ENCODE results near the gene APOA1.
A peak's percentile ranks its signal among the peaks of the same experiment; 100 is the strongest.
"Not testable (repeated sequence)": the region's sequence is repeated elsewhere in the genome, so short reads cannot be mapped to it uniquely, and the experiment has no call there.

Gene APOA1

DNA sequence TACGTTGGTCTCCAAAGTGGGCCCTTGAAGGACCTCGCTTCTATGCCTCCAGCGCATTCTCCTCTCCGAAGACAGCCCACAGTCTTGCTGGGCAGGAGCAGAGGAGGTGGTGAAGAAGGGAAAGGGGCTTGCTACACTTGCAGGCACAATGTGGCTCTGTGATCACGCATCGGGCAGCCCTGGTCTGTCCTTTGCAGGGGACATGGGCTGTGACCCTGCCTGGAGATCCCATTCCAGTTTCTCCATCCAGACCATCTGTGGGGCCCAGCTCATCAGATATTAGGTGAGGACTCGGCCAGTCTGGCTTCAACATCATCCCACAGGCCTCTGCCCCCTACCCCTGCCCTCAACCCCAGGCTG lies 810 bp downstream of the APOA1 start:
- Histone ChIP-seq H3K27ac (peak overlapping the region in 1 of 21 experiments; percentile 47), H3K4me3 (no peak overlapping the region)

DNA sequence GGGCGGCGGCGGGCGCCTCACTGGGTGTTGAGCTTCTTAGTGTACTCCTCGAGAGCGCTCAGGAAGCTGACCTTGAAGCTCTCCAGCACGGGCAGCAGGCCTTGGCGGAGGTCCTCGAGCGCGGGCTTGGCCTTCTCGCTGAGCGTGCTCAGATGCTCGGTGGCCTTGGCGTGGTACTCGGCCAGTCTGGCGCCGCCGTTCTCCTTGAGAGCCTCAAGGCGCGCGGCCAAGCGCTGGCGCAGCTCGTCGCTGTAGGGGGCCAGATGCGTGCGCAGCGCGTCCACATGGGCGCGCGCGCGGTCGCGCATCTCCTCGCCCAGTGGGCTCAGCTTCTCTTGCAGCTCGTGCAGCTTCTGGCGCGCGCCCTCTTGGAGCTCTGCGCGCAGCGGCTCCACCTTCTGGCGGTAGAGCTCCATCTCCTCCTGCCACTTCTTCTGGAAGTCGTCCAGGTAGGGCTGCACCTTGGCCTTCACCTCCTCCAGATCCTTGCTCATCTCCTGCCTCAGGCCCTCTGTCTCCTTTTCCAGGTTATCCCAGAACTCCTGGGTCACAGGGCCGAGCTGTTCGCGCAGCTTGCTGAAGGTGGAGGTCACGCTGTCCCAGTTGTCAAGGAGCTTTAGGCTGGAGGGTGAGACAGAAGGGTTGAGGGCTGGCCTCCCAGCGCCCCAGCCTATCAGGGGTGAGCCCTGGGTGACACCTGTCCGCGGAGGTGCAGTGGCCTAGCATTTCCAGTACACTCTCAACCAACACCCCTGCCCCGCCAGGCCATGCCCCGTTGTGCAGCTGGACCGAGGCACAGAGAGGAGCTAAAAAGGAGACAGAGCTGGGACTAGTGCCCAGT lies 1.4 kb downstream of the APOA1 start:
- Histone ChIP-seq H3K27ac (peak overlapping the region in 15 of 21 experiments; percentile 19 to 73 (median 47)), H3K4me3 (peak overlapping the region; percentile 12 to 46 (median 27))

DNA sequence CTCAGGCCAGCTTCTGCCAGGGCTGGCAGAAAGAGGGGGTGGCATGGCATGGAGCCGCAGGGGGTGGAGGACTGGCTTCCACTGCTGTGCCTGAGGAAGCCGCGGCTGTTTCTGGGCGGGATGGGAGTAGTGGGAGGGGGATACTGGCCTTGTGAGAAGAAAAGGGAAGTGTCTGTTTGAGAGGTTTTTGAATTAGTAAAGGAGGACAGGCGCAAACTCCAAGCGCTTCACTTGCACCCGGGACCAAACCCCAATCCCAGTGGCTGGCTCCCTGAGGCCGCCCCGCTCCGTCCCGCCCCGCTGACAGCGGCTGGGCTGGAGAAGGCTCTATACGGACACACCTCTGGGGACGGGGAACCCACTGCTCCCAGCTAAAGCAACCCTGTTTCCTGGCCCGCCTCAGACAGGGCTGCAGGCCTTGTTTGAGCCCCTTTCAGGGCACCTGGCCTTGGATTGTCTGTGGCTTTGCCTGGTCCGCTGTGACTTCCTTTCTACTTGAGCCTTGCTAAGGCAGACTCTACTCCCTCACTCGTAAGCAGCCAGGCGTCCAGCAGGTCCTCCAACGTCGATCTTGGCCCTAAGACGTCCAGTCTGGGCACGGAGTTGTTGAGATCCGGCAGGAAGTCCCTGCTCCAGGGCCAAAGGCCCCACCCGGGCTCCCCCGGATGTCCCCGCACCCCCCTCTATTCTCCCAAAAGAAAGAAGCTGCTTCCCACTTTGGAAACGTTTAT lies 2.2 kb downstream of the APOA1 start:
- Histone ChIP-seq H3K4me3 (peak overlapping the region; percentile 12 to 46 (median 27)), H3K27ac (peak overlapping the region in 16 of 21 experiments; percentile 16 to 73 (median 46))

DNA sequence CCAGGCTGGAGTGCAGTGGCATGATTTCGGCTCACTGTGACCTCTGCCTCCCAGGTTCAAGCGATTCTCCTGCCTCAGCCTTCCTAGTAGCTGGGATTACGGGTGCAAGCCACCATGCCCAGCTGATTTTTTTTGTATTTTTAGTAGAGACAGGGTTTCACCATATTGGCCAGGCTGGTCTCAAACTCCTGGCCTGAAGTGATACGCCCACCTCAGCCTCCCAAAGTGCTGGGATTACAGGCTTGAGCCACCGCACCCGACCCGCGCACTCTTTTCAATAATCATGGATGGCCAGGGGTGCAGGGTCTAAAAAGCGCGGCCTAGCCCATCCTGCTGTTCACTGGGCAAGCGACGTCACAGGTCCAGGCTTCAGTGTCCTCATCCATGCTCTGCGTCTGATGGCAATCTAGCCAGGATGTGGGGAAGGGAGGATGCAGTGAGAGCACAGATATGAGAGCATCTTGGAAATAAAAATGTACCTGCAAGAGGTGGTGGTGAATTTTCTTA lies 2.8 kb downstream of the APOA1 start:
- H3K27ac ChIP-seq, result peak overlapping the region in 1 of 21 experiments; percentile 63
- H3K4me3 ChIP-seq, result not testable (repeated sequence)

DNA sequence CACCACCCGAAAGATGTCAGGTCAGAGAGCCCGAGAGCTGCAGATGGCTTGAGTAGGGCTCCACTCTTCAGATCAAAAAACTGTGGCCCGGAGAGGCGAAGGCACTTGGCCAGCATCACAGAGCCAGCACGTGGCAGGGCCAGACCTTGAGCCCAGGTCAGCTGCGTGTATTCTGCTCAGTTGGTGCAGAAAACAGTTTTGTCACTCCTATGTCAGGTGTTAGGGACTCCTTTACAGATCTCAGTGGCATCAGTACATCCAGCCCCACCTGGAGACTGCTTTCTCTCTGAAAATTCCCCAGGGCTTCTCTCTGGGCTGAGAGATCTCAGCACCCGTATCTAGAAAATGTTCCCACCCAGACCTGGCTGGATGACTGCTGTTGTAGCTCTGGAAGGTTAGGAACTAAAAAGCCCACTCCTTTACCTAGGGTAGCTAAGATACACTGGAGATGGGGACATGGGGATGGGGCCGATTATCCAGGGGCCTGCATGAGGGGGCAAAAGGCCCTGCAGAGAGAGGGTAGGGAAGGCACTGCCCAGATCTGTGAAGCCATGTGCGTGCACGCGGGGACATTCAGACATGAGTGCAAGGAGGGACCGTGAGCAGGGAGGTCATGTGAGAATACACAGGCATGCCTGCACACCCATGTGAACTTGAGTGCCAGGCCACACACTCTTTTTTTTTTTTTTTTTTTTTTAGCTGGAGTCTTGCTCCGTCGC lies 3.4 kb downstream of the APOA1 start:
- no peak overlapping the region for H3K27ac ChIP-seq
- no peak overlapping the region for H3K4me3 ChIP-seq

DNA sequence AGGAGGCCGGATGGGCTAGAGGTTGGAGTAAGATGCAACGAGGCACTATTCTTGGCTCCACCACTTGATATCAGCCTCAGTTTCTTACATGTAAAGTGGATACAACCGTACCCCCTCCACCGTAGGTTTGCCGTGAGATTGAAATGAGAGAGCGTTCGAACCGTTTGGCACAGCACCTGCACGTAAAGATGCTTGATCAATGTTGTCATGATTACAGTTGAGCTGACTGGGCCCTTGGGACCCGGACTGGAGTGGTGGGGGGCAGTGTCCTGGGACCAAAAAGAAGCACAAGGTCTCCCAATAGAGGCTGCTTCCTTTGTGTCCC lies 4.0 kb downstream of the APOA1 start:
- no peak overlapping the region for H3K27ac ChIP-seq
- no peak overlapping the region for H3K4me3 ChIP-seq

DNA sequence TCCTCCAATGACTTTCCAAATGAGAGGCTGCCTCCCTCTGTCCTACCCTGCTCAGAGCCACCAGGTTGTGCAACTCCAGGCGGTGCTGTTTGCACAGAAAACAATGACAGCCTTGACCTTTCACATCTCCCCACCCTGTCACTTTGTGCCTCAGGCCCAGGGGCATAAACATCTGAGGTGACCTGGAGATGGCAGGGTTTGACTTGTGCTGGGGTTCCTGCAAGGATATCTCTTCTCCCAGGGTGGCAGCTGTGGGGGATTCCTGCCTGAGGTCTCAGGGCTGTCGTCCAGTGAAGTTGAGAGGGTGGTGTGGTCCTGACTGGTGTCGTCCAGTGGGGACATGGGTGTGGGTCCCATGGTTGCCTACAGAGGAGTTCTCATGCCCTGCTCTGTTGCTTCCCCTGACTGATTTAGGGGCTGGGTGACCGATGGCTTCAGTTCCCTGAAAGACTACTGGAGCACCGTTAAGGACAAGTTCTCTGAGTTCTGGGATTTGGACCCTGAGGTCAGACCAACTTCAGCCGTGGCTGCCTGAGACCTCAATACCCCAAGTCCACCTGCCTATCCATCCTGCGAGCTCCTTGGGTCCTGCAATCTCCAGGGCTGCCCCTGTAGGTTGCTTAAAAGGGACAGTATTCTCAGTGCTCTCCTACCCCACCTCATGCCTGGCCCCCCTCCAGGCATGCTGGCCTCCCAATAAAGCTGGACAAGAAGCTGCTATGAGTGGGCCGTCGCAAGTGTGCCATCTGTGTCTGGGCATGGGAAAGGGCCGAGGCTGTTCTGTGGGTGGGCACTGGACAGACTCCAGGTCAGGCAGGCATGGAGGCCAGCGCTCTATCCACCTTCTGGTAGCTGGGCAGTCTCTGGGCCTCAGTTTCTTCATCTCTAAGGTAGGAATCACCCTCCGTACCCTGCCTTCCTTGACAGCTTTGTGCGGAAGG lies 4.8 kb downstream of the APOA1 start:
- no peak overlapping the region for H3K4me3 ChIP-seq
- no peak overlapping the region for H3K27ac ChIP-seq

DNA sequence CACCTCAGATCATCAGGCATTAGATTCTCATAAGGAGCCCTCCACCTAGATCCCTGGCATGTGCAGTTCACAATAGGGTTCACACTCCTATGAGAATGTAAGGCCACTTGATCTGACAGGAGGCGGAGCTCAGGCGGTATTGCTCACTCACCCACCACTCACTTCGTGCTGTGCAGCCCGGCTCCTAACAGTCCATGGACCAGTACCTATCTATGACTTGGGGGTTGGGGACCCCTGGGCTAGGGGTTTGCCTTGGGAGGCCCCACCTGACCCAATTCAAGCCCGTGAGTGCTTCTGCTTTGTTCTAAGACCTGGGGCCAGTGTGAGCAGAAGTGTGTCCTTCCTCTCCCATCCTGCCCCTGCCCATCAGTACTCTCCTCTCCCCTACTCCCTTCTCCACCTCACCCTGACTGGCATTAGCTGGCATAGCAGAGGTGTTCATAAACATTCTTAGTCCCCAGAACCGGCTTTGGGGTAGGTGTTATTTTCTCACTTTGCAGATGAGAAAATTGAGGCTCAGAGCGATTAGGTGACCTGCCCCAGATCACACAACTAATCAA lies 5.6 kb downstream of the APOA1 start:
- no peak overlapping the region for H3K4me3 ChIP-seq
- H3K27ac ChIP-seq, result no peak overlapping the region

DNA sequence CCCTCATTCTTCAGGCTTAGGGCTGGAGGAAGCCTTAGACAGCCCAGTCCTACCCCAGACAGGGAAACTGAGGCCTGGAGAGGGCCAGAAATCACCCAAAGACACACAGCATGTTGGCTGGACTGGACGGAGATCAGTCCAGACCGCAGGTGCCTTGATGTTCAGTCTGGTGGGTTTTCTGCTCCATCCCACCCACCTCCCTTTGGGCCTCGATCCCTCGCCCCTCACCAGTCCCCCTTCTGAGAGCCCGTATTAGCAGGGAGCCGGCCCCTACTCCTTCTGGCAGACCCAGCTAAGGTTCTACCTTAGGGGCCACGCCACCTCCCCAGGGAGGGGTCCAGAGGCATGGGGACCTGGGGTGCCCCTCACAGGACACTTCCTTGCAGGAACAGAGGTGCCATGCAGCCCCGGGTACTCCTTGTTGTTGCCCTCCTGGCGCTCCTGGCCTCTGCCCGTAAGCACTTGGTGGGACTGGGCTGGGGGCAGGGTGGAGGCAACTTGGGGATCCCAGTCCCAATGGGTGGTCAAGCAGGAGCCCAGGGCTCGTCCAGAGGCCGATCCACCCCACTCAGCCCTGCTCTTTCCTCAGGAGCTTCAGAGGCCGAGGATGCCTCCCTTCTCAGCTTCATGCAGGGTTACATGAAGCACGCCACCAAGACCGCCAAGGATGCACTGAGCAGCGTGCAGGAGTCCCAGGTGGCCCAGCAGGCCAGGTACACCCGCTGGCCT lies 7.1 kb downstream of the APOA1 start:
- Histone ChIP-seq H3K4me3 (no peak overlapping the region), H3K27ac (no peak overlapping the region)

DNA sequence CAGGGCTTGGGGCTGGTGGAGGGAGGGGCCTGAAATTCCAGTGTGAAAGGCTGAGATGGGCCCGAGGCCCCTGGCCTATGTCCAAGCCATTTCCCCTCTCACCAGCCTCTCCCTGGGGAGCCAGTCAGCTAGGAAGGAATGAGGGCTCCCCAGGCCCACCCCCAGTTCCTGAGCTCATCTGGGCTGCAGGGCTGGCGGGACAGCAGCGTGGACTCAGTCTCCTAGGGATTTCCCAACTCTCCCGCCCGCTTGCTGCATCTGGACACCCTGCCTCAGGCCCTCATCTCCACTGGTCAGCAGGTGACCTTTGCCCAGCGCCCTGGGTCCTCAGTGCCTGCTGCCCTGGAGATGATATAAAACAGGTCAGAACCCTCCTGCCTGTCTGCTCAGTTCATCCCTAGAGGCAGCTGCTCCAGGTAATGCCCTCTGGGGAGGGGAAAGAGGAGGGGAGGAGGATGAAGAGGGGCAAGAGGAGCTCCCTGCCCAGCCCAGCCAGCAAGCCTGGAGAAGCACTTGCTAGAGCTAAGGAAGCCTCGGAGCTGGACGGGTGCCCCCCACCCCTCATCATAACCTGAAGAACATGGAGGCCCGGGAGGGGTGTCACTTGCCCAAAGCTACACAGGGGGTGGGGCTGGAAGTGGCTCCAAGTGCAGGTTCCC lies 7.8 kb downstream of the APOA1 start, which contains the start of gene APOC3:
Gene APOC3, plus strand, starts transcription at position 383 of the 659 bp plus-strand sequence. CDS start 676 bp downstream, outside the sequence.
- Histone ChIP-seq H3K4me3 (no peak within 1 kb of the TSS), H3K27ac (no peak within 1 kb of the TSS)

DNA sequence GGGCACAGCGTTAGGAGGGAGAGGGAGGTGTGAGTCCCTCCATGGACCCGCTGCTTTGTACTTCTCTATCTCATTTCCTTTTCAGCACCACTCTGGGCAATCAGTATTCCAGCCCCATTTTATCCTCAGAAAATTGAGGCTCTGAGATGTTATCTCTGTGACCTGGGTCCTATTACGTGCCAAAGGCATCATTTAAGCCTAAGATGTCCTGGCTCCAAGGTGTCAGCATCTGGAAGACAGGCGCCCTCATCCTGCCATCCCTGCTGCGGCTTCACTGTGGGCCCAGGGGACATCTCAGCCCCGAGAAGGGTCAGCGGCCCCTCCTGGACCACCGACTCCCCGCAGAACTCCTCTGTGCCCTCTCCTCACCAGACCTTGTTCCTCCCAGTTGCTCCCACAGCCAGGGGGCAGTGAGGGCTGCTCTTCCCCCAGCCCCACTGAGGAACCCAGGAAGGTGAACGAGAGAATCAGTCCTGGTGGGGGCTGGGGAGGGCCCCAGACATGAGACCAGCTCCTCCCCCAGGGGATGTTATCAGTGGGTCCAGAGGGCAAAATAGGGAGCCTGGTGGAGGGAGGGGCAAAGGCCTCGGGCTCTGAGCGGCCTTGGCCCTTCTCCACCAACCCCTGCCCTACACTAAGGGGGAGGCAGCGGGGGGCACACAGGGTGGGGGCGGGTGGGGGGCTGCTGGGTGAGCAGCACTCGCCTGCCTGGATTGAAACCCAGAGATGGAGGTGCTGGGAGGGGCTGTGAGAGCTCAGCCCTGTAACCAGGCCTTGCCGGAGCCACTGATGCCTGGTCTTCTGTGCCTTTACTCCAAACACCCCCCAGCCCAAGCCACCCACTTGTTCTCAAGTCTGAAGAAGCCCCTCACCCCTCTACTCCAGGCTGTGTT lies 8.5 kb downstream of the APOA1 start:
- no peak overlapping the region for H3K27ac ChIP-seq

DNA sequence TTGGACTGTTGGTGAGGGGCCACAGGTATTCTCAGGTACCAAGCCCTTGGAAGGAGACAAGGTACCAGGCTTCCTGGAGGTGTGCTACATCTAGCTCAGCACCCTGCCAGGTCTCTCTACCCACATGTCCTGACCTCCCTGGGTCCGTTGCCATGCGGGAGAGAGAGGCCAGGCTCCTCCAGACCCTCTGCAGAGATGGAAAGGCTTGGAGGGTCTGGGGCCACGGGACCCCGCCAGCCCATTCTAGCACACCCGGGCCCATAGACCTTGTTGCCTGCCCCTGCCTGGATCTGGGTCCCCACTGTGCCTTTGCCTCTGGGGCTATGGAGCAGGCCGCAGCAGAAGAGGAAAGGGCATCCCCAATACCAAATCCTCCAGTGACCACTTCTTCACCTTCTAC lies 10.0 kb downstream of the APOA1 start:
- no peak overlapping the region for H3K27ac ChIP-seq

More for the DNA sequence above, 8.5 kb downstream of the APOA1 start:
- H3K4me3 ChIP-seq, result no peak overlapping the region

DNA sequence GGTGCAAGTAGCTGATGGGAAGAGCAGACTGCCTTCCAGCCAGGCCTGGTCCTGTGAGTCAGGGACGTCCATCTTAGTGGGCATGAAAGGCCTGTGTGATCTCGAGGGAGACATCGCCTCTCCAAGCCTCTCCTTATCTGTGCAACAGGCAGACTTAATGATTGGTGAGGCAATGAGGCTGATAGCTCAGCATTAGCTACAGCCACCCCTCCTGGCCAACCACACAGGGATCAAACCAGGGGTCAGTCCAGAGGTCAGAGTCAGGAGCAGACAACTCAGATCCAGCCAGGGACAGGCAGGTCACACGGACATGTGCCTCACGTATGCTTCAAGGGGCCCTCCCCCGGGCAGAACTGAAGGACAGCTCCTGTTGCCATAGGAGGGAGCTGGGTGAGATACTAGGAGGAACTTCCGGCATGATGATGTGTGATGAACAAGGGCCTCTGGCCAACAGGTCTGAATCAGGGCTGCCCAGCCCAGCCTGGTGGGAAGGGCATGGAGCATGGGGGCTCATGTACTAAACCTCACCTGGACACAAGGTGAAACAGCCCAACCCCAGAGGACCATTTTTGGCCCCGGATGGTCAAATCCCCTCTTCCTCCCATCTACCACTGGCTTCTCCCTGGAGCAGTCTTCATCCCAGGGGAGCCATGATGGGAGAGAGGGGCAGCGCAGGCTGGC lies 10.5 kb downstream of the APOA1 start:
- H3K27ac ChIP-seq, result no peak overlapping the region
- no peak overlapping the region for H3K4me3 ChIP-seq

More for the DNA sequence above, 10.0 kb downstream of the APOA1 start:
- no peak overlapping the region for H3K4me3 ChIP-seq

DNA sequence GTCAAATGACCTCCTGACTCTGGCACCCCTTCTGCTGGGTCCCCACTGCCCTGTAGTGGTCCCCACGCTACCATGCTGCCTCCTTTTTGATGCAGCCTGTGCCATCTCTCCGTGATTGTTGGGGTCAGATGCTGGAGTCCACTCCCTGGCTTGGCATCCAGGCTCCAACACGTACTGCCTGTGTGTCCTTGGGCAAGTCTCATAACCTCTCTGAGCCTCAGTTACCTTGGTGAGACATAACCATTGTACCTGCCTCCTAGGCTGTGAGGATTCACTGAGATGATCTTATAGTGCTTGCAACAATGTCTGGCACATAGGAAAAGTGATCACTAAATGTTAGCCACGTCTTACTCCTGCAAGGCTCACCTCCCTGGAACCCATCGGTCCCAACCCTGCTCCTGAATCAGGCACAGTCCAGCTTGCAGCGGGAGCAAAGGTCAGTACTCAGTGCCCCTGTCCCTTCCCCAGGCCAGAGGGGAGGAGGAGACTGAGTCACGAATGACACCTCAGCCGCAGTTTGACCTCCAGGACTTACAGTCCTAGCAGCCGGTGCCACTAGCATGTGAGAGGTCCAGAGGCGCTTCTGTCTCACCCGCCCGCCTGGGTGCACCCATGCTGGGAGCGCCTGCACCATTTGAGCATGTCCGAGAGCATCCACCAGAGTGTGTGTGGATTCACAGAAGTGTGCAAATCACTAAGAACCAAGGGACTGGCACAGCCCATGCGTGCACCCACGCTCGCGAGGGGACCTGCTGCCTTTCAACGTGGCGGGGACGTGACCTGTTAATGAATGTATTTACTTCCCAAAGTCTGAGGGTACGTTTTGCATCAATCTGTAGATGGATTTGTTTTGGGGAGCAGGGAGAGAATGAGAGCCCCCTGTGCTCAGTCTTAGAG lies 11.3 kb downstream of the APOA1 start:
- Histone ChIP-seq H3K27ac (no peak overlapping the region), H3K4me3 (no peak overlapping the region)

DNA sequence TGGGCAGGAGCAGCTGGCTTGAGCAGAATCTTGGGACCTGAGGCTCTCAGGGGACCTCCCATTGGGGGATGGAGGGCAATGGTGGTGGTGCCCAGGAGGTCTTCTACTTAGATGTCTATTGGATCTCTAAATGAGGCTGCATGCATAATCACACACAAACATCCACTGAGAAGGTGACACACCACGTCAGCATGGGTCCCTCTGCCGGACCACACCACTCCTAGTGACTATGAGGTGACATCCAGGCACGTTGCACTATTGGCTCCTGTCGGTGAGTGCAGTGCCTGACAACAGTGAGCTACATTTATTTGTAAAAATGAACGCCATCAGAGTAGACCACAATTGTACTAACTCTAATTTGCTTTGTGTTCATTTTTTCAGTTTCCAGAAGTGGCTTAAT lies 12.0 kb downstream of the APOA1 start:
- Histone ChIP-seq H3K27ac (no peak overlapping the region), H3K4me3 (no peak overlapping the region)
